Stimulated activated CD4-positive, alpha-beta T cell treated with anti-CD3 and anti-CD28 coated beads, TNF-alpha, amount 100 ng/mL, for 1 hour (primary cell): ENCODE measurements around the gene NCOA1.
"Not testable (repeated sequence)": the region's sequence is repeated elsewhere in the genome, so short reads cannot be mapped to it uniquely, and the experiment has no call there.

Source experiments
- DNase-seq, 3 donors: peaks; one replicate each; pipeline ENCODE4 v3.0.0-alpha.2; 2020; ENCODE audit warnings: low read depth in 3 of 3, low spot score in 1 of 3

Gene NCOA1

GRCh38 chr2:24474053-24474452, 17.0 kb upstream of the NCOA1 start:
- DNase-seq: no peak

- no peak for DNase-seq
Measured at GRCh38 chr2:24477229-24477628, 13.8 kb upstream of the NCOA1 start.

GRCh38 chr2:24478243-24478642, 12.8 kb upstream of the NCOA1 start:
- no peak for DNase-seq

GRCh38 chr2:24480245-24480644, 10.8 kb upstream of the NCOA1 start:
- DNase-seq: no peak

GRCh38 chr2:24482251-24482971, 8.6 kb upstream of the NCOA1 start:
- no peak for DNase-seq

GRCh38 chr2:24482972-24483300, 8.1 kb upstream of the NCOA1 start:
- DNase-seq: no peak

- DNase-seq: not testable (repeated sequence)
Measured at GRCh38 chr2:24484677-24485076, 6.4 kb upstream of the NCOA1 start.

GRCh38 chr2:24485197-24485596, 5.9 kb upstream of the NCOA1 start:
- no peak for DNase-seq

- no peak for DNase-seq
Measured at GRCh38 chr2:24486636-24487205, 4.3 kb upstream of the NCOA1 start.

- no peak for DNase-seq
Measured at GRCh38 chr2:24489465-24490180, 1.4 kb upstream of the NCOA1 start.

GRCh38 chr2:24490181-24490689, 819 bp upstream of the NCOA1 start:
- no peak for DNase-seq

GRCh38 chr2:24491542-24492420, 727 bp downstream of the NCOA1 start:
- DNase-seq: peak; percentile 10 to 35 (median 20)

GRCh38 chr2:24492421-24493279, 1.6 kb downstream of the NCOA1 start:
- no peak for DNase-seq

- DNase-seq: no peak
Measured at GRCh38 chr2:24493713-24494112, 2.7 kb downstream of the NCOA1 start.

- no peak for DNase-seq
Measured at GRCh38 chr2:24494410-24494809, 3.4 kb downstream of the NCOA1 start.

GRCh38 chr2:24495451-24495850, 4.4 kb downstream of the NCOA1 start:
- no peak for DNase-seq

- no peak for DNase-seq
Measured at GRCh38 chr2:24496959-24497358, 5.9 kb downstream of the NCOA1 start.

- DNase-seq: no peak
Measured at GRCh38 chr2:24497685-24498084, 6.6 kb downstream of the NCOA1 start.

- DNase-seq: no peak
Measured at GRCh38 chr2:24498121-24498520, 7.1 kb downstream of the NCOA1 start.

GRCh38 chr2:24501813-24502212, 10.8 kb downstream of the NCOA1 start:
- DNase-seq: no peak
